ENCODE measurements around the gene ABAT.
"Not testable (repeated sequence)": the region's sequence is repeated elsewhere in the genome, so short reads cannot be mapped to it uniquely, and the experiment has no call there.

DNA sequence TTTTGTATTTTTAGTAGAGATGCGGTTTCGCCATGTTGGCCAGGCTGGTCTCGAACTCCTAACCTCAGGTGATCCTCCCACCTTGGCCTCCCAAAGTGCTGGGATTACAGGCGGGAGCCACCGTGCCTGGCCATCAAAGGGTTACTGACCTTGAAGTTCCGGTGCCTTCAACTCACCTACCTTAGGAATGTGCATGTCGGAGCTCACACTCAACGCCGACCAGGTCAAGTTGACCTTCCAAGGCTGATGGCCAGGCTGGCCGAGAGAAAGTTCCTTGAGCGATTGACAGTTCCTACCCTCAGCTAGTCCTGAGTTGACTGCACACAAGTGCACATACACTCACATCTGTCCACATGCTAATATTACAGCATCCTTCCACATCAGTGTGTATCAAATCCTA, 111.9 kb downstream of the ABAT start:
- TF ChIP-seq, protein P1, sequence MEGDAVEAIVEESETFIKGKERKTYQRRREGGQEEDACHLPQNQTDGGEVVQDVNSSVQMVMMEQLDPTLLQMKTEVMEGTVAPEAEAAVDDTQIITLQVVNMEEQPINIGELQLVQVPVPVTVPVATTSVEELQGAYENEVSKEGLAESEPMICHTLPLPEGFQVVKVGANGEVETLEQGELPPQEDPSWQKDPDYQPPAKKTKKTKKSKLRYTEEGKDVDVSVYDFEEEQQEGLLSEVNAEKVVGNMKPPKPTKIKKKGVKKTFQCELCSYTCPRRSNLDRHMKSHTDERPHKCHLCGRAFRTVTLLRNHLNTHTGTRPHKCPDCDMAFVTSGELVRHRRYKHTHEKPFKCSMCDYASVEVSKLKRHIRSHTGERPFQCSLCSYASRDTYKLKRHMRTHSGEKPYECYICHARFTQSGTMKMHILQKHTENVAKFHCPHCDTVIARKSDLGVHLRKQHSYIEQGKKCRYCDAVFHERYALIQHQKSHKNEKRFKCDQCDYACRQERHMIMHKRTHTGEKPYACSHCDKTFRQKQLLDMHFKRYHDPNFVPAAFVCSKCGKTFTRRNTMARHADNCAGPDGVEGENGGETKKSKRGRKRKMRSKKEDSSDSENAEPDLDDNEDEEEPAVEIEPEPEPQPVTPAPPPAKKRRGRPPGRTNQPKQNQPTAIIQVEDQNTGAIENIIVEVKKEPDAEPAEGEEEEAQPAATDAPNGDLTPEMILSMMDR (IDR thresholded peaks at IDR 0.05): not testable (repeated sequence)
- not testable (repeated sequence) for TF ChIP-seq NR3C1 (IDR thresholded peaks at IDR 0.05); POLR2A (IDR thresholded peaks at IDR 0.05; ENCODE audit: low read length)
- TF ChIP-seq, protein P2, sequence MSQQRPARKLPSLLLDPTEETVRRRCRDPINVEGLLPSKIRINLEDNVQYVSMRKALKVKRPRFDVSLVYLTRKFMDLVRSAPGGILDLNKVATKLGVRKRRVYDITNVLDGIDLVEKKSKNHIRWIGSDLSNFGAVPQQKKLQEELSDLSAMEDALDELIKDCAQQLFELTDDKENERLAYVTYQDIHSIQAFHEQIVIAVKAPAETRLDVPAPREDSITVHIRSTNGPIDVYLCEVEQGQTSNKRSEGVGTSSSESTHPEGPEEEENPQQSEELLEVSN (IDR thresholded peaks at IDR 0.05; ENCODE audit: borderline replicate concordance, low read depth): not testable (repeated sequence)
- TF ChIP-seq, protein P3, sequence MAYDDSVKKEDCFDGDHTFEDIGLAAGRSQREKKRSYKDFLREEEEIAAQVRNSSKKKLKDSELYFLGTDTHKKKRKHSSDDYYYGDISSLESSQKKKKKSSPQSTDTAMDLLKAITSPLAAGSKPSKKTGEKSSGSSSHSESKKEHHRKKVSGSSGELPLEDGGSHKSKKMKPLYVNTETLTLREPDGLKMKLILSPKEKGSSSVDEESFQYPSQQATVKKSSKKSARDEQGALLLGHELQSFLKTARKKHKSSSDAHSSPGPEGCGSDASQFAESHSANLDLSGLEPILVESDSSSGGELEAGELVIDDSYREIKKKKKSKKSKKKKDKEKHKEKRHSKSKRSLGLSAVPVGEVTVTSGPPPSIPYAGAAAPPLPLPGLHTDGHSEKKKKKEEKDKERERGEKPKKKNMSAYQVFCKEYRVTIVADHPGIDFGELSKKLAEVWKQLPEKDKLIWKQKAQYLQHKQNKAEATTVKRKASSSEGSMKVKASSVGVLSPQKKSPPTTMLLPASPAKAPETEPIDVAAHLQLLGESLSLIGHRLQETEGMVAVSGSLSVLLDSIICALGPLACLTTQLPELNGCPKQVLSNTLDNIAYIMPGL (CRISPR knock-in tag; IDR thresholded peaks at IDR 0.05; ENCODE audit: borderline replicate concordance): not testable (repeated sequence)
